GM12873 (cell line): ENCODE results near the gene PPP2R1B.

ENCODE experiments used
- CTCF ChIP-seq: IDR thresholded peaks from 2 replicates; pipeline ENCODE4 v1.5.1; 2012; ENCODE audit warnings: low read depth, mild to moderate bottlenecking, moderate library complexity, low read length, control low read depth; ENCODE audit not compliant: insufficient read depth; ENCODE audit errors: missing control alignments

The PPP2R1B gene

GRCh38 chr11:111696556-111696955, 69.6 kb downstream of the PPP2R1B start:
- no peak for TF ChIP-seq CTCF

DNA sequence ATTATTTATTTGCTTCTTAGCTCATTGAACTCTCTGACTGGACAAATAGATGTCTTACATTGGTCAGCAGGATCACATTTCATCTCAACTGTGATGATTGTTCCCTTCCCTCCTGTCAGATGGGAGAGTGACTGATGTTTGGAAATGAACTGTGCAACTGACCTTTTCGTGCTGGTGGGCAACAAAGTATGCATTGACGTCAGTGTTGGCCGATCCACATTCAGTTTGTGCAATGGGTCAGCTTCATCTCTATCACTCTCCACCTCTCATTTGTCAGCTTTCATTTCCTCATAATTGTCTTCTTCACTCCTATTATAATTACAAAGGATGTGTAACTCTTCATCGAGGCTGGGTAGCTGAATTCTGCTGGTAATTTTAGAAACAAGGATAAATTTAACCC, 71.3 kb downstream of the PPP2R1B start:
- no peak for TF ChIP-seq CTCF

DNA sequence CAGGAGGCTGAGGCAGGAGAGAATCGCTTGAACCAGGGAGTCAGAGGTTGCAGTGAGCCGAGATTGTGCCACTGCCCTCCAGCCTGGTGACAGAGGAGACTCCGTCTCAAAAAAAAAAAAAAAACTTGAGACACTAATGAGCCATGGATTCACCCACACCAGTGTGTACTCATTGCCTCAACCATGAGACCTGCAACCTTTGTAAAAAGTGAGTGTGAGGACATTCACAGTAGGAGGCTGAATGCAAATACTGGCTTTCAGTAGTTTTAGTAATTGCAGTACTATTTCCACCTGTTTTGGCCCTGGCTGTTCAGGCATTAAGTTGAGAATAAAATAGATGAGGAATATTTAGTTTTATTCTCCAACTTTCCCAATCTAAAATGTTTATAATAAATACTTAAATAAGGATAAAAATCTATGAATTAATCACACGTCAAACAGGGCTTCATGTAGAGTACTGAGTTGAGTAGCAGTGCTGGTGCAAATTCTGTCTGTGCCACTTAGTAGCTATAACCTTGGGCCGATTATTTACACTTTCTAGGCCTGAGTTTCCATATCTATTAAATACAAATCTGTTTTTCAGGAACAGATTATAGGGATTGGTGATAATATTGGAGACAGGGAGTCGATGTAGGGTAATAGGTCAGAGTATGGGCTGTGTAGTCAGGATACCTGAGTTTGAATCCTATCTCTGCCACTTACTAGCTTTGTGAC, 72.8 kb downstream of the PPP2R1B start:
- no peak for TF ChIP-seq CTCF

DNA sequence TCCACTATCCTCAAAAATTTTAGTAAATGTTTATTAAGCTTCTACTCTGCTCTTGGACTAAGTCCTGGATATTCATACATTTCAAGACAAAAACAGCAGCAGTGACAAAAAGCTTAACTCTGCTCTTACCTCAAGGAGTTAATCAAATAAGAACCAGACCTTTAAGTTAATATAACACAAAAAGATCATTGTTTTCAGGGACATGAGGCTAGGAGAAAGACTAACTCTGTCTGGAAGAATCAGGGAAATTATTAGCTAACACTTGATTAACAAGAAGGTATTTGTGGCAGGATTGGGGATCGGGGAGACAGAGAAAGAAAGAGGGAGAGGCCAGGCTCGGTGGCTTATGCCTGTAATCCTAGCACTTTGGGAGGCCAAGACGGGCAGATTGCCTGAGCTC, 74.4 kb downstream of the PPP2R1B start:
- TF ChIP-seq CTCF: no peak

DNA sequence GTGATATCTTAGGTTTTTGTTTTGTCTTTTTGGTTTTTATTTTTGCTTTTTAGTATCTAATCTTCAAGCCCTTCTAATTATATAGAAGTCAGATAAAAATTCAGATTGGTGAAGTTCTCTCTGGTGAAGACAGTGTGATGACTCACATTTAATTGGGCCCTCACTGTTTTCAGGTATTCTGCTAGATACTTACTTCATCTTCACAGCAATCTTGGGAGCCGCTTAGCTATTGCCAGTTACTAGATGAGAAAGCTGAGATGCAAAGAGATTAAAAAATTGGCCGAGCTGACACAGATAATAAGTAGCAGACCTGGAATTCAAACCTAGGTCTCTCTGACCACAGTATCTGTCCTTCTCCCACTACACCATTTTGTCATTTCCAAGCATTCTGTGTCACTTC, 75.0 kb downstream of the PPP2R1B start:
- TF ChIP-seq CTCF: no peak

DNA sequence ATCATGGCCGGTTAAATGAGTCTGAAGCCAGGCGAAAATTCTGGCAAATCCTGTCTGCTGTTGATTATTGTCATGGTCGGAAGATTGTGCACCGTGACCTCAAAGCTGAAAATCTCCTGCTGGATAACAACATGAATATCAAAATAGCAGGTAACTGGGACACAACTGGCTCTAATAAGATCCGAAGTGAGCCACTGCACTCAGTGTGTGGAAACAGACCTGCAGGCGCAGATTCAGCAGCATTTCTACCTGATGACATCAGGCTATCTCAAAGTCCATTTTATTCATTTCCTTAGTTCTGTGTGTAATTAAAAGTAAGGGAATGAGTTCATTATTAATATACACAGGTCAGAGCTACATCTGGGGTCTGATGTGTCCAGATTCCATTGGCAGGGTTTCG, 78.2 kb downstream of the PPP2R1B start:
- TF ChIP-seq CTCF: no peak

DNA sequence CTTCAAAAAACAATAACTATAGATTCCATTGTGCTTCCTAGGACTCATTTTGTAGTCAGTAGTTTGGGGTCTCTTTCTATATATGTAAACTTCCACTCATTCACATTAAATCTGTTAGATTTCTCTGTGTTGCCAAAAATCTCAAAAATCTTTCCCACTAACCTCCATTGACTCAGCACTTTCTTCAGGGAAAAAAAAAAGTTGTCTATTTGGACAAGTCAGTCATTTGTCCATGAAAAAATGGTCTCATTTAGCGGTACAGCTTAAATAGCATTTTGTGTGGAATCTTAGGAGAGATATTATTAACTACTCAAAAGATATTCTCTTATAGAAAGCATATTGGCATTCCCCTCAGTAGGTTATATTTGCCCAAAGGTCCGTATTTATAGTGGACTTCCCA, 81.9 kb downstream of the PPP2R1B start:
- no peak for TF ChIP-seq CTCF
